HepG2 (cell line): ENCODE data around the gene TUFM. TPM values are rescaled to one million over a fixed set of nuclear protein-coding genes. Genes with fewer than 3 reads are reported as not detected.

Source experiments
- BCL6 ChIP-seq: IDR thresholded peaks from 2 replicates; pipeline ENCODE4 v1.6.1; 2016; ENCODE audit warnings: missing genetic modification reagents, missing compliant biosample characterization
- MIER3 ChIP-seq: IDR thresholded peaks from 2 replicates; pipeline ENCODE4 v1.6.1; 2016; ENCODE audit warnings: missing compliant biosample characterization, borderline replicate concordance
- NCOA2 ChIP-seq: sonication (generic); formaldehyde crosslinking; IDR thresholded peaks from 2 replicates; pipeline ENCODE4 v1.8.0; 2022; ENCODE audit warnings: inconsistent platforms
- ZBTB20 ChIP-seq: sonication (generic); formaldehyde crosslinking; IDR thresholded peaks from 2 replicates; pipeline ENCODE4 v1.8.1; 2023; ENCODE audit warnings: missing genetic modification reagents, low read depth, mild to moderate bottlenecking, borderline replicate concordance
- ZNF850 ChIP-seq: sonication (generic); formaldehyde crosslinking; conservative IDR thresholded peaks from 2 replicates; pipeline ENCODE4 v1.9.0; 2021; ENCODE audit warnings: mild to moderate bottlenecking, missing genetic modification reagents
- polyA plus RNA-seq, 8 experiments: library from polyadenylated mRNA; depleted of rRNA in 3 of 8; stranded (reverse) in 7 of 8; unstranded in 1 of 8; fragments of >200 nt; fragmentation: Illumina TruSeq in 4 of 8; extraction: Trizol in 4 of 8; gene quantifications; 2 replicates each; pipeline versions ENCODE4 v1.2.1 to v1.2.3, GENCODE V29; 2011 to 2016; ENCODE audit warnings: low read depth in 4 of 8, missing spikeins in 1 of 8, mixed read lengths in 1 of 8; ENCODE audit not compliant: insufficient read depth in 1 of 8
- total RNA-seq, 5 experiments: library from RNA; depleted of rRNA; stranded (reverse); fragments of >200 nt; fragmentation: Illumina TruSeq; extraction: Trizol; gene quantifications; 2 replicates each; pipeline ENCODE4 v1.2.3, GENCODE V29; 2016; ENCODE audit warnings: low read depth in 1 of 5
- TF ChIP-seq, protein P1 (sequence below): sonication (generic); formaldehyde crosslinking; IDR thresholded peaks from 2 replicates; pipeline ENCODE4 v1.4.0; 2020; ENCODE audit warnings: missing genetic modification reagents
- TF ChIP-seq, protein P2 (sequence below): sonication (generic); formaldehyde crosslinking; IDR thresholded peaks from 2 replicates; pipeline ENCODE4 v1.4.0; 2020; ENCODE audit warnings: missing genetic modification reagents, borderline replicate concordance
- TF ChIP-seq, protein P3 (sequence below): sonication (generic); formaldehyde crosslinking; IDR thresholded peaks from 2 replicates; pipeline ENCODE4 v1.8.1; 2022; ENCODE audit warnings: low read depth, mild to moderate bottlenecking, missing genetic modification reagents
- TF ChIP-seq, protein P4 (sequence below): sonication (generic); formaldehyde crosslinking; IDR thresholded peaks from 2 replicates; pipeline ENCODE4 v1.8.0; 2023; ENCODE audit warnings: mild to moderate bottlenecking, missing genetic modification reagents

TUFM gene
- total and polyA plus RNA-seq, 2 of the 13 experiments (the other 11 are each of a cell fraction or from before 2014, with no cell fraction given), result 206 to 298 TPM

DNA sequence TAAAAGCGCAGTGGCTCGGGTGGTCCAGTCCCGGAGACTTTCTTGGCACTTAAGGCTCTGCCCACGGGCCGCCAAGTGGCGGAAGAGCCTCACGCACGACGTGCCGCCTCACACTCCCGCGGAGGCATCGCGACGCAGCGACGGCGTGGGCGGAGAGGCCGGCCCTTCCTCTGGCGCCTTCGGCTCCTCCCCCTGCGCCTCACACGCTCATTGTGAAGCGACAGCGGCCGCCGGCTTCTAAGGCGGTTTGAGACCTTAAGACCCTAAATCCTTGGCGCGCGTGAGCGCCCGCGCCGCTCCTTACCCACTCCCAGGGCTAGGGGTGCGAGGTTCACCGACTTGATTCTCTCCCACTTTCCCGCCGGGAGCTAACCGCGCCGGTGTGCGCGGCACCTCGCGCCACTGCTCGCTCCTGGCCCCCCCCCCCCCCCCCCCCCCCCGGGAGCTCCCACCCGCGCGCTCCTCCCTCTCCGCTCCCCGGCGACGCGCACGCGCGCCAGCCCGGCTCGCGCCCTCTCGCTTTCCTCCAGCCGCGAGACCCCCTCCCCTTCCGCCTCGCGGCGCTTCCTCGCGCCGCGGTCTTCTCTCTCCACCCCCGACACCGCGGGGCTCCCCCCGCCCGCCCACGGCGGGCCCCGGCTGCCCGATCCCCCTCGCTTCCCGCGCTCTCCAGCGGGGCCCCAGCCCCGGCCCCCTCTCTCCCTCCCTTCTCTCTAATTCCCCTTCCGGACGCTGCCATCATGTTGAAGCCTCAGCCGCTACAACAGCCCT, 23.4 kb downstream of the TUFM start, which contains the start of gene ATXN2L (continued):
- TF ChIP-seq ZNF850 (CRISPR knock-in tag) (peak; percentile 88; the same call in 1 of the 2 replicates), ZBTB20 (peak; percentile 91), BCL6 (peak; percentile 77), NCOA2 (CRISPR knock-in tag) (peak; percentile 81), MIER3 (CRISPR knock-in tag) (peak; percentile 95; the same call in 1 of the 2 replicates)
- TF ChIP-seq, protein P1, sequence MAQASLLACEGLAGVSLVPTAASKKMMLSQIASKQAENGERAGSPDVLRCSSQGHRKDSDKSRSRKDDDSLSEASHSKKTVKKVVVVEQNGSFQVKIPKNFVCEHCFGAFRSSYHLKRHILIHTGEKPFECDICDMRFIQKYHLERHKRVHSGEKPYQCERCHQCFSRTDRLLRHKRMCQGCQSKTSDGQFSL (CRISPR knock-in tag), result peak; percentile 100
- TF ChIP-seq, protein P2, sequence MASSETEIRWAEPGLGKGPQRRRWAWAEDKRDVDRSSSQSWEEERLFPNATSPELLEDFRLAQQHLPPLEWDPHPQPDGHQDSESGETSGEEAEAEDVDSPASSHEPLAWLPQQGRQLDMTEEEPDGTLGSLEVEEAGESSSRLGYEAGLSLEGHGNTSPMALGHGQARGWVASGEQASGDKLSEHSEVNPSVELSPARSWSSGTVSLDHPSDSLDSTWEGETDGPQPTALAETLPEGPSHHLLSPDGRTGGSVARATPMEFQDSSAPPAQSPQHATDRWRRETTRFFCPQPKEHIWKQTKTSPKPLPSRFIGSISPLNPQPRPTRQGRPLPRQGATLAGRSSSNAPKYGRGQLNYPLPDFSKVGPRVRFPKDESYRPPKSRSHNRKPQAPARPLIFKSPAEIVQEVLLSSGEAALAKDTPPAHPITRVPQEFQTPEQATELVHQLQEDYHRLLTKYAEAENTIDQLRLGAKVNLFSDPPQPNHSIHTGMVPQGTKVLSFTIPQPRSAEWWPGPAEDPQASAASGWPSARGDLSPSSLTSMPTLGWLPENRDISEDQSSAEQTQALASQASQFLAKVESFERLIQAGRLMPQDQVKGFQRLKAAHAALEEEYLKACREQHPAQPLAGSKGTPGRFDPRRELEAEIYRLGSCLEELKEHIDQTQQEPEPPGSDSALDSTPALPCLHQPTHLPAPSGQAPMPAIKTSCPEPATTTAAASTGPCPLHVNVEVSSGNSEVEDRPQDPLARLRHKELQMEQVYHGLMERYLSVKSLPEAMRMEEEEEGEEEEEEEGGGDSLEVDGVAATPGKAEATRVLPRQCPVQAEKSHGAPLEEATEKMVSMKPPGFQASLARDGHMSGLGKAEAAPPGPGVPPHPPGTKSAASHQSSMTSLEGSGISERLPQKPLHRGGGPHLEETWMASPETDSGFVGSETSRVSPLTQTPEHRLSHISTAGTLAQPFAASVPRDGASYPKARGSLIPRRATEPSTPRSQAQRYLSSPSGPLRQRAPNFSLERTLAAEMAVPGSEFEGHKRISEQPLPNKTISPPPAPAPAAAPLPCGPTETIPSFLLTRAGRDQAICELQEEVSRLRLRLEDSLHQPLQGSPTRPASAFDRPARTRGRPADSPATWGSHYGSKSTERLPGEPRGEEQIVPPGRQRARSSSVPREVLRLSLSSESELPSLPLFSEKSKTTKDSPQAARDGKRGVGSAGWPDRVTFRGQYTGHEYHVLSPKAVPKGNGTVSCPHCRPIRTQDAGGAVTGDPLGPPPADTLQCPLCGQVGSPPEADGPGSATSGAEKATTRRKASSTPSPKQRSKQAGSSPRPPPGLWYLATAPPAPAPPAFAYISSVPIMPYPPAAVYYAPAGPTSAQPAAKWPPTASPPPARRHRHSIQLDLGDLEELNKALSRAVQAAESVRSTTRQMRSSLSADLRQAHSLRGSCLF (CRISPR knock-in tag), result peak; percentile 83; the same call in 1 of the 2 replicates
- TF ChIP-seq, protein P3, sequence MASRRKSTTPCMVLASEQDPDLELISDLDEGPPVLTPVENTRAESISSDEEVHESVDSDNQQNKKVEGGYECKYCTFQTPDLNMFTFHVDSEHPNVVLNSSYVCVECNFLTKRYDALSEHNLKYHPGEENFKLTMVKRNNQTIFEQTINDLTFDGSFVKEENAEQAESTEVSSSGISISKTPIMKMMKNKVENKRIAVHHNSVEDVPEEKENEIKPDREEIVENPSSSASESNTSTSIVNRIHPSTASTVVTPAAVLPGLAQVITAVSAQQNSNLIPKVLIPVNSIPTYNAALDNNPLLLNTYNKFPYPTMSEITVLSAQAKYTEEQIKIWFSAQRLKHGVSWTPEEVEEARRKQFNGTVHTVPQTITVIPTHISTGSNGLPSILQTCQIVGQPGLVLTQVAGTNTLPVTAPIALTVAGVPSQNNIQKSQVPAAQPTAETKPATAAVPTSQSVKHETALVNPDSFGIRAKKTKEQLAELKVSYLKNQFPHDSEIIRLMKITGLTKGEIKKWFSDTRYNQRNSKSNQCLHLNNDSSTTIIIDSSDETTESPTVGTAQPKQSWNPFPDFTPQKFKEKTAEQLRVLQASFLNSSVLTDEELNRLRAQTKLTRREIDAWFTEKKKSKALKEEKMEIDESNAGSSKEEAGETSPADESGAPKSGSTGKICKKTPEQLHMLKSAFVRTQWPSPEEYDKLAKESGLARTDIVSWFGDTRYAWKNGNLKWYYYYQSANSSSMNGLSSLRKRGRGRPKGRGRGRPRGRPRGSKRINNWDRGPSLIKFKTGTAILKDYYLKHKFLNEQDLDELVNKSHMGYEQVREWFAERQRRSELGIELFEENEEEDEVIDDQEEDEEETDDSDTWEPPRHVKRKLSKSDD, result peak; percentile 81
- TF ChIP-seq, protein P4, sequence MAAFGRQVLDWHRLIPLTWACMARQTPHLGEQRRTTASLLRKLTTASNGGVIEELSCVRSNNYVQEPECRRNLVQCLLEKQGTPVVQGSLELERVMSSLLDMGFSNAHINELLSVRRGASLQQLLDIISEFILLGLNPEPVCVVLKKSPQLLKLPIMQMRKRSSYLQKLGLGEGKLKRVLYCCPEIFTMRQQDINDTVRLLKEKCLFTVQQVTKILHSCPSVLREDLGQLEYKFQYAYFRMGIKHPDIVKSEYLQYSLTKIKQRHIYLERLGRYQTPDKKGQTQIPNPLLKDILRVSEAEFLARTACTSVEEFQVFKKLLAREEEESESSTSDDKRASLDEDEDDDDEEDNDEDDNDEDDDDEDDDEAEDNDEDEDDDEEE (CRISPR knock-in tag), result no peak
